GM21515 (cell line): ENCODE measurements around the gene FKBP14.
A peak's percentile ranks its signal among the peaks of the same experiment; 100 is the strongest.

Experiments used
- ATAC-seq: cut with Tn5 transposase; IDR thresholded peaks from one replicate; pipeline ENCODE4 v1.9.1; 2021; ENCODE audit not compliant: unreplicated experiment

FKBP14 gene, protein sequence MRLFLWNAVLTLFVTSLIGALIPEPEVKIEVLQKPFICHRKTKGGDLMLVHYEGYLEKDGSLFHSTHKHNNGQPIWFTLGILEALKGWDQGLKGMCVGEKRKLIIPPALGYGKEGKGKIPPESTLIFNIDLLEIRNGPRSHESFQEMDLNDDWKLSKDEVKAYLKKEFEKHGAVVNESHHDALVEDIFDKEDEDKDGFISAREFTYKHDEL

GRCh38 chr7:30026229-30027064, at the start of gene FKBP14:
Gene FKBP14 (minus strand): TSS chr7:30026702. CDS start chr7:30026508, 194 bp downstream.
- ATAC-seq: peak; percentile 78

DNA sequence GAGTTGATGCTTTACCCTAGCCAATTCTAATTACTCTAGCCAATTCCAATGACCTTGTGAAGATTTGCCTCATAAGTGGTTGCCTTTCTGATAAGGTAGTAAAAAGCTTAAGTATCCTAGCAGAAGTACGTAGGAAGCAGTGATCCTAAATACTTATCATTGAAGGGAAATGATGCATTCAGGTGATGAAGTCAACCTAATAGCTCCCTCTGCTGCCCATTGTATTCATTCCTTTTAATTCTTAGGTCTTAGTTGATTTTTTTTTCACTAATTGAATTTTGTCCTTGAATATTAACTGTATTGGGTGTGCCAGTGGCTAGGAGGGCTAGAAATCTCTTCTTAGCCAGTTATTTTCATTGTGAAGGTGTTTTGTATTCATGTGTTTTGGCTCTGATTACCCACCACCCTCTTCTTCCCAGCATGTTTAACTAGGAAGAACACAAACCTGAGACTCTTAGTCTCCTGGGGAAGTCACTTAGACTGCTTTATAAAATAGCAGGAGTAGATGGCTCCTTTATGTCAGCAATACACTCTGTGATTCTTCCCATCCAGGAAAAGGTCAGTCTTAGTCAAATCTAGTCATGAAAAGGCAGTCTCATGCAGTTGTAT, 48.0 kb upstream of the FKBP14 start:
- ATAC-seq: no peak

DNA sequence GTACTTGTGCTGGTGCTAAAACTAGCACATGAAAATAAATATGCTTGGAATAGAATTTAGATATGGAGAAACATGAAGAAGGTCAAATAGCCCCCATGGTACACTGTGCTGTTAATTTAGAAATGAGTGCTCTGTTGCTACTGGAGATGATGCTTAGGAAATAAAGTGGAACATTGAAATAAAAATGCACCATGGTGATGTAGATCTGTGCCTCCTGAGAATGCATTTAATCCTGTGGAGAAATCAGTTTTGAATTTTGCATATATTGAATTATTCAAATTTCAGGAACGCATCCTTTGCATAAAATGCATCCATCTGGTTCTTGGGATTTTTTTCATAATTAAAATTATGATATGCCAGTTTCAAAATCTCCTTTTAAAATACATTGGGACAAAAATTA, 46.2 kb upstream of the FKBP14 start:
- ATAC-seq: no peak

- no peak for ATAC-seq
Observed at GRCh38 chr7:30070052-30070451, 43.5 kb upstream of the FKBP14 start.

DNA sequence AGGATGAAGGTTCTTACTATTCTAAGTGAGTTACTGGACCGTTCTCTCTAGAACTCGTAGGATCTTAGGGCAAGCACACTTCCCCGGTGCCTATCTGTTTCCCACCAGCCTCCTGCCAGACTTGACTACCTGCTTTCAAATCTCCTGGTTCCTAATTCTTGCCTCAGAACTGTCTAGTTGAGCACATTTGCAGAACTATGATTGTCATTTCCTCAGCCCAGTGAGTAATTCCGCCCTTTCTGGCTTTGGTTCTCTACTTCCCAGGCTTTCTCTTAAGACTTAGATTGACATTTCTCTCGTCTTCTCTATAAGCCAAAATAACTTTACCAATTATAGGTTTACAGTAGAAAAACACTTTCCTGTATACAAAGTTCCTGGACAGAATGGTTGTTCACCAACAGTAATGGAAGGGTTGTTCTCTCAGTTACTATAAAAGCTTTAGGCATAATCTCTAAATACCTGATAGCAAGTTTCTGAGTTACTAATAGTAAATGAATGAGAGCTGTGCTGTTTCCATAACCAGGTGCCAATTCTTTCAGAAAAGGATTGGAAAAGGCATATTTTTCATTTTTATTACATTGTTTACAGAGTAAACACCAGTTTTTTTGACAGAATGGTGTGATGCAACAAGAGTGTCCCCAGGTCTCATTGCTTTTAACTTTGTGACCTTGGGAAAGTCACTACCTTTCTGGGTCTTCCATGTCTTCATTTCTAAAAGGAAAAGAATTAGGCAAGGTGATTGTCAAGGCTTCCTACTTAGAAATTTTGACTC, 42.8 kb upstream of the FKBP14 start:
- no peak for ATAC-seq

DNA sequence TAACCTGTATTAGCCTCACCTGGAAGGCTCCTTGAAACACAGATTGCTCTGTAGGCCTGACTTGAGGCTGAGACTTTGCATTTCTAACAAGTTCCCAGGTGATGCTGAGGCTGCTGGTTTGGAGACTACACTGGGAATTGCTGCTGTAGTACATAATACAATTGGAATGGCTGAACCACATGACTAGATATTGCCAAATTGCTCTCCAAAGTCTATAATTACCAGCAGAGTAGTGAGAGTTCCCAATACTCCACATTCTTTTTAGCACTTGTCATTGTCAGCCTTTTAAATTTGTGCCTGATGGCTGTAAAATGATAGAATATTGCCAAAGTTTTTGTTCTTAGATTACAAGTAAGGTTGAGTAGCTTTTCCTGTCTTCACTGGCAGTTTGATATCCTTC, 41.6 kb upstream of the FKBP14 start:
- no peak for ATAC-seq

GRCh38 chr7:30066687-30067086, 40.2 kb upstream of the FKBP14 start:
- no peak for ATAC-seq

DNA sequence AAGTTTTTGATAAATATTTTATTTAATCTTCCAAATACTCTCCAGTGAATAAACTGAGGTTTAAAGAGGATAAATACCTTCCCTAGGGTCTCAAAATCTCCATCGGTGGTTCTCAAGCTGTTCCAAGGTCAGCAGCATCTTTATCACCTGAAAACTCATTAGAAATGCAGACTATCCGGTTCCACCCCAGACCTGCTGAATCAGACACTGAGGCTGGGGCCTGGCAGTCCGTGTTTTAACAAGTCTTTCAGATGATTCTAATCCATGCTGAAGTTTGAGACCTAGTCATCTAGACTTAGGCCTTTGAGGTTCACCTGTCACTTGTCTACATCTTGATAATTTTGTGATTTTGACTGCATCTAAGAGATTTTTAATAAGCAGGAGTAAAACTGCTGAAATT, 39.2 kb upstream of the FKBP14 start:
- no peak for ATAC-seq

DNA sequence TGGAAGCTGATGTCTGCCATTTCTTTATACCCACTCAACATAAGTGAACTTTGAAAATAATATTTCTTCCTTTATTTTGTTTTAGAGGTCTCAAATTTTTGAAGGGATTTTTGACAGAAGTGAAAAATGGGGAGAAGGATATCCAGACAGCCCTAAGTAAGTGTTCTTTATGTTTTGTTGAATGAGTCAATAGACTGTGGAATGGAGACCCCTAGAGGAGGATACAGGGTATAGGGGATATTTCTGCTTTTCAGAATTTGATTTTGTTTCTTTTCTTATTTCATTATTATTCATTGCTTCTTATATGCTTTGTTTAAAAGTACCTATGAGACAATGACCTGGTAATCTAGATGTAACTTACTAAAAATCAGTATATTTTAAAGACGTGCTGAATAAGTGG, 36.1 kb upstream of the FKBP14 start:
- ATAC-seq: no peak

- ATAC-seq: peak; percentile 77
Observed at GRCh38 chr7:30061786-30062185, 35.3 kb upstream of the FKBP14 start.

DNA sequence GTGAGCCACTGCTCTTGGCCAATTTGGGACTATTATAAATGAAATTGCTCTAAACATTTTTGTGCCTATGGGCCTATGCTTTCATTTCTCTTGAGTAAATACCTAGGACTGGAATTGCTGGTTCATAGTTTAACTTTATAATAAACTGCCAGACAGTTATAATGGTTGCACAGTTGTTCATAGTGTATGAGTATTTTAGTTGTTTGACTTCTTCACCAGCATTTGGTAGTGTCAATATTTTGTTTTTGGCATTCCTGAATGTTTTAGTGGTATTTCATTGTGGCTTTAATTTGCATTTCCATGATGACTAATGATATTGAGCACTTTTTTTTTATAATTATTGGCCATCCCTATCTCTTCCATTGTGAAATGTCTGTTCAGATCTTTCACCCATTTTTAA, 31.2 kb upstream of the FKBP14 start:
- ATAC-seq: no peak

DNA sequence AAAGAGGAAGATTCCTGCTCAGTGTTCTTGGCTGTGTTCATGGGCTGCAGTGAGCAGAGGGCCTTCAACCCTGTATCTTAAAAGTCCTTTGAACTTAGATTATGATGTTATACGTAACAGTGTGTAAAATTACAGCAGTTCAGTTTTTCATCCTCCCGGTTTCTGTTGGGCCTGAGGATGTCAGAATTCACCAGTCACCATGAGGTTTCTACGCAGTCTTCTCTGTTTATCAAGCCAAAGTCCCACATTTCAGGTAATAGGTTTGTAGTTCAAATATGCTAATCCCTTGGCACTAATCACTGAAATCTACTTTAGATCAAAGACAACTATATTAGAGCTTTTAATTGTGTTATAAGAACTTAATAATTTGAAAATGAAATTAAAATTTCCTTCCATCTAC, 26.6 kb upstream of the FKBP14 start:
- no peak for ATAC-seq

- no peak for ATAC-seq
Observed at GRCh38 chr7:30049173-30049572, 22.7 kb upstream of the FKBP14 start.

DNA sequence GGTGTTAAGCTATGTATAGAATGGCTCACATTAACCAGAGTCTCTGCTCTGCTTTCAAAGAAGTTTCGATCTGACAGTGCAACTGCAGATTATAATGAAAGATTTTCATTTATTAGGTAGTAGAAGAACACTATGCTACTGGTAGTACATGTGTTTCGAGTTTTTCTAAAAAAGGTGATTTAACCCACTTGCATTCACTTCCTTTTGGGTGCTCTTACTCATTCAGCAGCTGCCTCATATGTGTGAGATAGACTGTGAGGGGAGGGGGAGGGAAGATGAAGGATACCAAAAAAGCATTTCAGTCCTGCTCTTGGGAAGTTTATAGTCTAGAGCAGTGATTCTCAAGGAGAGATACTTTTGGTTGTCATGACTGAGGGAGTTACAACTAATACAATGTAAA, 22.1 kb upstream of the FKBP14 start:
- no peak for ATAC-seq

- ATAC-seq: no peak
Observed at GRCh38 chr7:30047124-30047523, 20.6 kb upstream of the FKBP14 start.

DNA sequence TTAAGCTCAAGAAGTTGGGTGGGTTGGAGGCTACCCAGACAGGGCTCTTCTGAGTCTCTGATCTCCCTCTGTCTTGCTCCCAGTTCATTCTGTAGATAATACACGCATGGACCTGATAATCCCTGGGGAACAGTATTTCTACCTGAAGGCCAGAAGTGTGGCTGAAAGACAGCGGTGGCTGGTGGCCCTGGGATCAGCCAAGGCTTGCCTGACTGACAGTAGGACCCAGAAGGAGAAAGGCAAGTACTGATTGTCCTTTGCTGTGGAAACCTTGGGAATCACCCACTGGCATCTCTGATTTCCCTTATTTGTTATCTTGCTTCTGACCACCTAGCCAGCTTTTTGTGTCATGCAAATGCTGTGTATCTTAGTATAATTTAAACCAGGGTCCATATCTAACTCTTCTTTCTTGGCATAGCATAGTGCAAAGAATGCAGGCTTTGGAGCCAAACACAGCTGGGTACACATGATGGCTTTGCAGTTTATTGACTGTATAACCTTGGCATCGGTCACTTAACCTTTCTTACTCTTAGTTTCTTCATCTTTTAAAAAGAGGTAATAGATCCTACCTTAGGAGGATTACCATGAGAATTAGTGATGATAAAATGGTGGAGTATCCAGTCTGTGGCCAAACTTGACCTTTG, 19.7 kb upstream of the FKBP14 start:
- ATAC-seq: no peak

DNA sequence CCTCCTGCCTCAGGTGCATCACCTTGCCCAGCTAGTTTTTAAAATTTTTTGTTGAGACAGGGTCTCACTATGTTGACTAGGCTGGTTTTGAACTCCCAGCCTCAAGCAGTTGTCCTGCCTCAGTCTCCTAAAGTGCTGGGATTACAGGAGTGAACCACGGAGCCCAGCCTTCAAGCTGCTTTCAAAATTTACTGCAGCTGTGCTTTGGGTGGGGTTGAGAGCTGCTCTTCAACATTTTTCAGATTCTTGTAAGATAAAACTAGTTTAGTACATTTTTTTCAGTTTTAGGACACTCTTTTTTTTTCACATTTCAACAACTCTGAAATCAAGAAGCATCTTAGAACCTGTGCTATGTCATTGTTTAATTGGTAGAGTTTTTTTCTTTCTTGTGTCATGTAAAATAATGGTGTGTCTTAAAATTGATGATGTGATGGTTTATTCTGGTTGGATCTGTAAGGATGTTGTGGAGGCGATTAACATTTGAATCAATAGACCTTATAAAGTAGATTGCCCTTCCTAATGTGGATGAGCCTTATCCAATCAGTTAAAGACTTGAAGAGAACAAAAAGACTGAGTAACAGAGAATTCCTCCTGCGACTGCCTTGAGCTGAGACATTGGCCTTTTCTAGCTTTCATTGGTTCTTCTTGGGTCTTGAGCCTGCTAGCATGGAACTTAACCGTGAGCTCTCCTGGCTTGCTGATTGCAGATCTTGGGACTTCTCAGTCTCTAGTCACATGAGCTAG, 15.2 kb upstream of the FKBP14 start:
- no peak for ATAC-seq

GRCh38 chr7:30040938-30041337, 14.4 kb upstream of the FKBP14 start:
- no peak for ATAC-seq

GRCh38 chr7:30038196-30038980, 11.9 kb upstream of the FKBP14 start:
- ATAC-seq: no peak
